HG03439 (cell line): ENCODE data around the gene TUBGCP3.

Experiments
- ATAC-seq: cut with Tn5 transposase; IDR thresholded peaks from one replicate; pipeline ENCODE4 v1.9.1; 2021; ENCODE audit warnings: mild to moderate bottlenecking, moderate library complexity; ENCODE audit not compliant: unreplicated experiment

TUBGCP3 gene

DNA sequence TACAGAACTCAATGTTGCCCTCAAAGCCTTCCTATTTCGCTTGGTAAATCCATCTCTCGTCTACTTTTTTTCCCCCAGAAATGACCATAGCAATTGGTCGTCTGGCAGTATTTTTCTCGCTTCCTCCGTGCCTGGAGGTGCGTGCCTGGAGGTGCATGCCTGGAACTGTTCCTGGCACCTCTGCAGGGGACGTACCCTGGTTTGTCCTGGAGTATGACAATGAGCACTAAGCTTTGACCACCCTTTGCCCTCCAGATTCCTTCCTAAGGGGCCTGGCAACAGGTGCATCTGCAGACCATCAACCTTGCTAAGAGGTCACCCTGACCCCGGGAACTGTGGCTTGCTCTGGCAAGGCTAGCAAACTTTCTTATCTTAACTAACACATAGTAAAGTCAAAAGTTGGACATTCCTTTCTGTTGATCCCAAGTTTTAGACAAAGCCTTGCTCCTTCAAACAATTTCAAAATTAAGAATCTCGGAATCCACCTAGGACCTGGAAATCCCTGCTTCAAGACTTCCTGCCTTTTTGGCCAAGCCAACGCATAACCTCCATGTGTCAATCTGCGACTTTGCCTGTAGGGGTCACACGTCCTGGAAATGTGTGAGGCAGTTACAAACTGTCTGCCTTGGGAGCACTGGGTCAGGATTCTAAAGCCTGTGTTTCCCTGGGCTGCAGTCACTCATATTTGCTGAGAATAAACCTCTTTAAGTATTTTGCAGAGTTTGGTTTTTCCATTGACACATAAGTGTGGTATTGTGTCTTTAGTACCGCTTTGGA is 28.8 kb upstream of the TUBGCP3 start:
- ATAC-seq, result no peak

DNA sequence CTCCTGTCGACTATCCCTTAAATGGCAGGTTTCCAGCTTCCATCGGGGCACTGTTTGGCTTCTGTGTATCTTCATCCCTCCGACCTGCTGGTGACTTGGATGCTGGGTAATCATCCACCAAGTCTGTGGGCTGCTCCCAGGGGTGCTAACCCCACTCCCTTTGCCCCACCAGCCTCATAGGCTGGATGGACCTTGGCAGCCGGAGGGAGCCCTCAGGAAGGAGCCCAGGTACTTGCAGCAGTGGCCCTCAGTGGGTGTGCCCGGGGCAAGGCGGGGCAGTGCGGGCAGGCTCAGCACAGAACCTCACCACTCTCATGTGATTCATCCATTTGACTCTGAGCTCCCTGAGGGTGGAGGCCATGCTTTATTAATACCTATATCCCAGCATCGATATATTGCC is 27.4 kb upstream of the TUBGCP3 start:
- ATAC-seq, result no peak

DNA sequence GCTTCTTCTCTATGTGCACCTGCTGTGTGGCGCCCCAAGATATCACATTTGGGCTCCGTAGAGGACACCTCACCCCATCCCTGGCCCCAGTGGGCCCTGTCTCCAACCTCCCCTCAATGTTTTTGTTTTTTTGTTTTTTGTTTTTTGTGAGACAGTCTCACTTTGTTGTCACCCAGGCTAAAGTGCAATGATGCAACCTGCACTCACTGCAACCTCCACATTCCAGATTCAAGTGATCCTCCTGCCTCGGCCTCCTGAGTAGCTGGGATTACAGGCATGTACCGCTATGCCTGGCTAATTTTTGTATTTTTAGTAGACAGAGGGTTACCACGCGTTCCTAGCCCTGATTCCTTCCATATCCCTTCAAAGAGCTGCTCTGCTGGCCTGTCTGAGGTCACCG is 26.9 kb upstream of the TUBGCP3 start:
- no peak for ATAC-seq

DNA sequence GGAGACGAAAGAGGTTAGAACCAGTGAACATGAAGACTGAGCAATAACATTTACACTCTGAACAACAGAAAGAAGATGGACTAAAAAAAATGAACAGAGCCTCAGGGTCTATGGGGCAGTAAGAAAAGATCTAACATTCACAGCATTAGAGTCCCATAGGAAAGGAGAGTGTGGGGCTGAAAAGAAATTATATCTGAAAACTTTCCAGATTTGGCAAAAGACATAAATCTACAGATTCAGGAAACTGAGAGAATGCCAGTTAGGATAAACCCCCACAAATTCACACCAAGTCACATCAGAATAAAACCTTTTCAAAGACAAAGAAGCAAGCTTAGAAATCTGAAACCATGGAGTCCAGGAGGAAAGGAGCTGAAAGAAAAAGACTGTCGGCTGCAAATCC is 20.3 kb upstream of the TUBGCP3 start:
- no peak for ATAC-seq

DNA sequence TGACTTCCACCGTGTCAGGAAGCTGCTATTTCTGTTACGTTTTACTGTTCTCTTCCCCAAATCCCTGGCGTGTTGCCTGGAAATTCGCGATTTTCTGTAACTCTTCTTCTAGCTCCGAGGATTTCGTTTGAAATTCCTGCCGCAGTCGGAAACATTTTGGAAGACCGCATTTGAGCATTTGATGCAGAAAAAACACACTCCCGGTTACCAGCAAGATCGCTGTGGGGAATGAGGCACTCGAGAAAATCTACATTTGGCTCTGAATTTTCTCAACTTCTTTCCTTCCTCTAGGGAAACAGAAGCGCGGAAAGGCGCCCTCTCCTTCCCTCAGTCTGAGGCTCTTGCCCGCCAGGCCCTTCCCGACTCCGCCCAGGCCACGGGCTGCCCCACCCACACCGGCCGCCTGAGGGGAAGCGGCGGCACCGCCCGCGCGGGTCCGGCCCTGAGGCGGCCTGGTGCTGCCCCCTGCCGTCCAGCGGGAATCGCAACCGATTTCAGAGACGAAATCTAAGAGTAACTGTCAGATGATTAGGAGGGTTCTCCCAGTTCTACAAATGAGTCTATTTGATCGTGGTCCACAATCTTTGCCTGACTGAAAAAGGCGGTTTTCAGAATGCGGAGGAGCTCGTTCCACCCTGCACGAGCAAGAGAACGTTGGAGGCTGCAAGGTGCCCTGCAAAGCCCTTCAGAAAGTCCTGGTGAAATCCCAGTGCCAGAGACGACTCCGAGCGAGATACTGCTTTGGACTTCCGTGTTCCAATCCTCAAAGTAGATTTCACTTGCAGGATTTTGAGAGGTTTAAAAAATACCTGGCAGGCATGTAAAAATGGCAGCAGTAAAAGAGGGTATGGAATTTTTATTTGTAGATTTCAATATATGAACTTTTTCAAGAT is 18.4 kb upstream of the TUBGCP3 start:
- peak; percentile 100 for ATAC-seq

DNA sequence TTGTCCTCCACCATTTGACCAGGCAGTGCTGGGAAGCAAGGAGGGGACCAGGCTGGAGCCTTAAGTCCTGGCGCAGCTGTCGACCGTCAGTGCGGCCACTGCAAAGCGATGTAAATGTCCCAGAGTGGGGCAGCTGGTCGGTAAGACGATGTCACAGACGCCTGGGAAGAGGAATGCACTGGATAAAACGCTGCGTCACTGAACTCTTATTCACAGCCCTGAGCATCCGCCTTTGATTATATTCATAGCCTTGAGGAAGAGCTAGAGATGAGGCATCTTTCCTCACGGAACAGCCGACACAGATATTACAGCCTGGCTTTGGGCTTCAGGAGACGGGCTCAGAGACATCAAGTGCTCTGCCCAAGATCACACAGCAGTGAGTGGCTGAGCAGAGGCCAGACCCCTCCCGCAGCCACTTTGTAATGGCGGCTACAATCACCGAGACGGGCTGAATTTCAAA is 17.6 kb upstream of the TUBGCP3 start:
- ATAC-seq, result no peak

DNA sequence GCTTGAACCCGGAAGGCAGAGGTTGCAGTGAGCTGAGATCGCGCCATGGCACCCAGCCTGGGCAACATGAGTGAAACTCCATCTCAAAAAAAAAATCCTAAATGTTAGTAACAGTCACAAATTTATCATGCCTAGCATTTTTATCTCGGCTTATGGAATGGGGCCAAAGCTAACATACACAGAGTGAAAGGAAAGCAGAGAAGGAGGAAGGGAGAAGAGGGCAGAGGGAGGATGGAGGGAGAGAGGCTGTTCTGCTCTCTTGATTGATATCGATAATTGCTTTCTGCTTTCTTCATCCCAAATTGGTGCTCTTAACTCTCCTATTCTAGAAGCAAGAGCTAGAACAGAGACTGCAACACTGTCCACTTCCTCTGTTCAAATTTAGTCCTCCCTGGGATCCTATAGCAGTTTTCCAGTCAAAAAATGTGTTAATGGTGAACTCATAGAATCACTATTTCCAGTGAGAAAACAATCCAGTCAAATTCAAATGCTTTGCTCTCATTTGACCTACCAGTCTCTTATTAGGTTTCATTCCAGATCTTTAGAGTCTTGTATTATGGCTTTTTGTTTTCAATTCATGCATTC is 15.8 kb upstream of the TUBGCP3 start:
- no peak for ATAC-seq

DNA sequence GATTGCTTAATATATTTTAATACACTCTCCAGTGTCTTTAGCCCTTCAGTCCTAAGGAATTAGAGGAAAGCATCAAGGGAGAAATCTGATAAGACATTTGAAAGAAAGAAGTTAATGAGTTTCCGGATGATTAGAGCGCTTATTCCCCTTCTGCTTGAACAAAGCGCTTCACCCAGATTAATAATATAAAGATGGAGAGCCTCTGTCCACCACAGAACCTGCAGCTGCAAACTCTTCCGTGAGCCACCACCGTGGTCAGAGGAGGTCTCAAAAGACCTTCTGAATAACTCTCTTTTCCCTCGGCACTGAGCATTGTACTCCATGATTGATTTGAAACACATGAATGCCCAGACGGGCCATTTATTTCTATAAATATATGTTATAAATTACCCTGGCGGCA is 14.2 kb upstream of the TUBGCP3 start:
- ATAC-seq, result no peak

DNA sequence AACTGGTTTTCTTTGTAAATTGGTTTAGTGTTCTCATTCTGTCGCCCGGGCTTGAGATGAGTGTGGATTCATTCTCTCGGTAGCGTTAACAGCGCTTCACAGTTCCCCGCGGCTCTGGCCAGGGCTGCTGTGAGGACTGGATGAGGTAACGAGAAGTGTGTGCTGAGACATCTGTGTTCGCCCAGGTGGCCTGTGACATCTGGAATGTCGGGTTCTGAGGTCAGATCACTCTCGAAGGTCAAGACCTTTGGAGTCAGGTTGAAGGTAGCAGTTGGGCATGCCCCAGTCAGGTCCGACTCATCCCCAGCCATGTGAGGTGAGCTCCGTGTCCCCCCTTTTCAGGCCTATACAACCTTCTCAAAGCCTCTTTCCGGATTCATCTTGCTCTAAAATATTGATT is 13.4 kb upstream of the TUBGCP3 start:
- ATAC-seq, result no peak

DNA sequence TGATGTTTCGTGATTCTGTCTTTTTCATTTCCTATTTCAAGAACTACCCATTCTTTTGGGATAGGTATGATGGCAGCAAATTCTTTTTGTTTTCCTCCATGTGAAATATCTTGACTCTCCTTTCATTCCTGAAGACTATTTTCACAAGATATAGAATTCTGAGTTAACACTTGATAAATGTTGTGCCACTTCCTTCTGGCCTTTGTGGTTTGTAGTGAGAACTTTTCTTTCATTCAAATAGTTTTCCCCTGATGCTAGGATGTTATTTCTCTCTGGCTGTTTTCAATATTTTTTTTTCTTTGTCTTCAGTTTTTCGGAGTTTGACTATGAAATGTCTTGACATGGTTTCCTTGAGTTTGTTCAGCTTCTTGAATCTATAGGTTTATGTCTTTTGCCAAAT is 8.3 kb upstream of the TUBGCP3 start:
- ATAC-seq, result no peak

DNA sequence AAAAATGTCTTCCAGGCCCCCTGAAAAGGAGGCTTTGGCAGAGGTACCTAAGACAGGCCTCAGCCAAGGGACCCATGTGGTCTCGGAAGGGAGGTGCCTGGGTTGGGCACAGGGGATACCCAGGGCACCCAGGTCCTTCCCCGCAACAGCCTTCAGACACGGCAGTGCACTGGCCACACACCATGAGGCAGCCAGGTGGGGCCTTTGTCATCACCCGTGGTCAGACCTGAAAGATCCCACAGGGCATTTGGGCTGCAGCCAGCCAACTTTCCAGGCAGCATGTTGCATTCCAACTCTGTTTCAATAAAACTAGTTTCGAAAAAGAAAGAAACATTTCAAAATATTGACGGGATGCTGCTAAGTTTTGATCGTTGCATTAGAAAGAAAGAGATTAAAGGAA is 4.7 kb upstream of the TUBGCP3 start:
- no peak for ATAC-seq

DNA sequence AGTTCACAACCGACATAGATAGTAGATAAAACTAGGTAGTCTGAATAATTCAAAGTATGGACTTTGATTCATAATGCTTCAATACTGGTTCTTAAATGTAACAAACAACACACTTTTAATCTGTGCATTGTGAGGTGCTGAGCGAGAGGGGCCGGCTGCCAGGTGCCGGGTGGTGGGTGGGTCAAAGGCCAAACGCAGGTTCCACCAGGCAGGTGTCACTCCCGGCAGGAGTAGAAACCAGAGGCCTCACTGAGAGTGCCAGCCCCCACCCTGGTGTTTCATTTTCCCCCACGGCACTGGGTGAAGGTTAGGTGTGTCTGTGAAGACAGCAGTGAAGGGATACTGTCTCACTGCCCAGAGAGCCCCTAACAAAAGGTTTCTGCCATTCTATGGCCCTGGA is 4.2 kb upstream of the TUBGCP3 start:
- no peak for ATAC-seq

DNA sequence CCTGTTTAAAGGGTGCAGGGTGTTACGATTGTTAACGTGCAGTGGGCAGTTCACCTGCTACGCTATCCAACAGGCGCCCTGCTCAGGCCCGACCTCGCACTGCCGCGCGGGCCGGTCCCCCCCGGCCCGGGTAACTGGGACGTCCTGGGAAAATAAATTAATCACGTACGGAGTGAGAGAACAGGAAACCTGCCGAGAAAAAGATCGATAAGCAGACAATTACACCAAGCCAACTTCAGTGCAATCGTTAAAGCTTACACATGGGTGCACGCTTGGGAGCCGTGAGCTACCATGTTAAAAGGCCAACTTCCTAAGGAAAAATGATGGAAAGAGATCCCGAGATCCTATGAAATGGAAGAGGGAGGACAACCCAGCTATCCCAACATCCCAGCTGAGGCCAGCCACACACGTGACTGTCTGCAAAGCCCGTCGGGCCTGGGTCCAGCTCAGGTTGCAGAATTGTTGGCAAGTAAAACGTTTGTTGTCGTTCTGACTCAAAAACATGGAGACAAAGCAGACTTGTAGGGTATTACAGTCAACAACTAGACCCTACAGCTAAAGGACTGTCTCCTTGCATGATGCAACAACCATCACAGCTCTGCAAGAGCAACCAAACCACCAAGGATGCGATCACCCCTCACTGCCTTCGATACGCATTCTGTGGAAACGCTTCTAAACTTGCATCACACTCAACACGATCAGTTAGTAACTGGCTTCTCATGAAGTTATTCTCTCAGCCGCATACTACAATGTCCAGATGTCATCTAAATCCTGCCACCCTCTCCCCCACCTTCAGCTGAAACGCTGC is 741 bp upstream of the TUBGCP3 start:
- peak; percentile 1 for ATAC-seq

DNA sequence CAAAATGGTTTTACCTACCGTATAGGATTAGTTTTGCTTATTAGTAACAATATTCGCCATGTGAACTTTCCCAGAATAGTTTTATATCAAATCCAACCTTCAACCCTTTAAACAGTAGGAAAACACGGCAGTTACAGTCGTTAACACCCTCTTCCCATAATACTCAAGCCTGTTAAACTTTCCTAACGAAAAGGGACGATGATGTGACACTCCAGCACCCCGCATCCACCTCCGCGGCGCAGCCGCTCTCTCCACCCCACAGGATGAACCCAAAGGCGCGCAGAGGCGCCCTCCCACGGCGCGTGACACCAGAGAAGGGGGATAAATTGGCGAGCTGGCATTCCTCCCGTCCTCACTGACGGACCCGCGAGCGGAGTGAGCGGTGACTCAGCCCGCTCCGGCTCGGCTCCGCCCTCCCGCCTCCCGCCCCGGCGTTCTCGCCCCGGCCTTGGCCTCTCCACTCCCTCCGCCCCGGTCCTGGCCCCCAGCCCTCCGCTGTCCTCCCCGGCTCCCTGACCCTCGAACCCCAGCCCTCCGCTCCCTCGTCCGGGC is 665 bp downstream of the TUBGCP3 start:
- peak; percentile 54 for ATAC-seq

DNA sequence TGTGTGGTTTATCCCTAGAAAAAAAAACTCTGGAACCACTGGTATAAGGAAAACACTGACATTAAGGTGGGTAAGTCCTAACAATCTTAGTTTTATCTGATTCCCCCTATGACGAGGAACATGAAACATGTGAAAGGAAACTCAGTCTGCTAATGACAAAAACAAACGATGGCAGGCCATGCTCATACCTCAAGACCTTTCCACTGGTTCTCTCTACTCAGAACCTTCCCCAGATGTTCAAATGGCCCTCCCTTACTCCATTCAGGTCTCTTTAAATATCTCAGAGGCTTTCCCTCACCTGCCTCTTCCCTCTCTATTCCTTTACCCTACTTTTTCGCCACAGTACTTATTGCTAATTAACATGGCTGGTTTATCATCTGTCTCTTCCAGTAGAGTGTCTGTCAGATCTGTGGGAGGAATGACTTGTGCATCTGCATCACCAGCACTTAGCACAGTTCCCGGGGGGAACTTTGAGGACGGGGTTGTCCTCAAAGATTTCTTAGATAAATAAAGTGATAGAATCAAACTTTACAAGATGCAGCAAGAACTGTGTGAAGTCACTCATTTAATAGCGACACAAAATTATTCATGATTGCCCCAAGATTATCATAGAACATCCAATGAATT is 1.5 kb downstream of the TUBGCP3 start:
- ATAC-seq, result no peak

DNA sequence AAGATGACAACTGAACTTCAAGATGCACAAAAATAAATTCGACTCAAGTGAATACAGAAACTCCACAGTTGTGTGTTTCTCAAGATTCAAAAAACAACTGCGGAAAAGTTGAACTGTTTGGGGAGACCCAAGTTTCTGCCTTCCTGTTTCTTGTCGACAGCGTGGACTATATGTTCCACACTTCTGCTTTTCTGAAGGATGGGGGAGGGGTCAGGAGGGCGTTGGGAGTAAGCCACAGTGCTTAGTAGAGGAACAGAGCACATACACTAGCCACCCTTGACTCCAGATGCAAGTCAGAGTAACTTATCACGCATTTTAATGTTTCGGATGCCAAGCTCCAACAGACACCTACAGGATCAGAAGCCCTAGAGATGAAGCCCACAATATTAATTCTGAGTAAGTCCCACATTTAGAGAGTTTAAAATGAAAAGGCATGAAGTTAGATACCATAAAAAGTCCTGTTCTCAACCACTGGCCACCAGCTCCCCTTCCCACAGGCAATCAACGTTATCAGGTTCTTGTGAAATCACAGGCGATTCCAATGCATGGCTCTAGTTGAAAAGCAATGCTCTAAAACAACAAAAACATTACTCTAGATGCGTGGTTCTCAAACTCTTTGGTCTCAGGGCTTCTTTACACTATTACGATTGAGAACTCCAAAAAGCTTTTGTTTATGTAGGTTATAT is 4.2 kb downstream of the TUBGCP3 start:
- ATAC-seq, result no peak

DNA sequence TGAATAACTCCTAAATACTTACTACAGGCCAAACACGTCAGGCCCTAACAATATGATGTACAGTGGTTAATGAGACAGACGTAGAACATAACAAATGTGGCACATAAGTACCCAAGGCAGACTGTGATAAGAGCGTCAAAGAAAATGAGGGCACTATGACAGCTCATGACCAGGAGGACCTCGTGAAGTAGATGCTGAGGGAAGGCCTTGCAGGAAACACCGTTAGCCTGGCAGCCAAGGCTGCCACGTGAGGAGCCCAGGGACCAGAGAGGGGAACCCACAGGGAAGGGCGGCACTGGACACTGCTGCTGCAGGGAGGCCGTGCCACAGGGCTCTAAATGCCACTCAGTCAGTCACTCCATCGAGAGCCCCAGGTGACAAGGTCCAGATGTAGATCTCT is 5.7 kb downstream of the TUBGCP3 start:
- ATAC-seq, result no peak

DNA sequence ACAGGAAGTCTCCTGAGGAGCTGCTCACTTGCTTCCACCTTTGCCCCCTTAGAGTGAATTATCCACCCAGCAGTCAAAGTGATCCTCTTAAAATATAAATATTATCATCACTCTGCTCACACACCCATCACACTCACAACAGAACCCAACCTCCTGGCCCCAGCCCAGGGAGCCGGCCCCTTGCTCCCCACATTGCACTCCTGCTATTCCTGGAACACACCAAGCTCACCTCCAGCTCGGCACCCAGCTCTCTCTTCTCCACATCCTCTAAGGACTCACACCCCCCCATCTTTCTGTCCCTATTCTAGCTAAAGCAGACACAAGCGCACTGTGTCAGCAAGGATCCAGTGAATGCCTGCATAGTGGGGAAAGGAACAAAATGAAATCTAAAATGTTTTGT is 7.0 kb downstream of the TUBGCP3 start:
- ATAC-seq, result no peak

DNA sequence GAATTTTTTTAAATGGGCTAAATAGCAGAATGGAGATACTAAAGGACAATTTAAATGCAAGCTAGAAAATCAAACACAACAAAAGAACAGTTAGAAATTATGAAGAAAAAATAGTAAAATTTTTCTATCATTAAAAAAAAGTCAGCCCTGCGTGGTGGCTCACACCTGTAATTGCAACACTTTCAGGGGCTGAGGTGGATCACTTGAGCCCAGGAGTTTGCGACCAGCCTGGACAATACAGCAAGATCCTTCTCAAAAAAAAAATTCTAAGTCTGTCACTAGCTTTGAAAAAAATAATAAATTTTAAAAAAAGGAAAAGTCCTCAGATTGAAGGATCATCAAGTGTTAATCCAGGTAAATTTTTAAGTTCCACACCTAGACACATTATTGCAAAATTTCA is 7.7 kb downstream of the TUBGCP3 start:
- ATAC-seq, result no peak
